Endothelial cell of umbilical vein (primary cell): ENCODE results near the gene MAPK13.

Experiments used
- CTCF ChIP-seq, 2 donors: IDR thresholded peaks; 1 replicate in 1 of 2; 2 replicates in 1 of 2; pipeline ENCODE4 v1.5.1; 2011; ENCODE audit warnings: low read length in 2 of 2, mild to moderate bottlenecking in 2 of 2, moderate library complexity in 2 of 2, control low read depth in 1 of 2, inconsistent platforms in 1 of 2, low read depth in 1 of 2; ENCODE audit not compliant: insufficient read depth in 1 of 2; ENCODE audit errors: extremely low read depth in 1 of 2
- EZH2 ChIP-seq: IDR thresholded peaks from 2 replicates; pipeline ENCODE4 v1.6.1; 2012; ENCODE audit warnings: borderline replicate concordance, low read depth, mild to moderate bottlenecking, moderate library complexity, low read length, inconsistent platforms; ENCODE audit not compliant: severe bottlenecking
- POLR2A ChIP-seq: IDR thresholded peaks from 2 replicates; pipeline ENCODE4 v1.6.1; 2012; ENCODE audit warnings: low read depth, mild to moderate bottlenecking, control low read depth, low read length
- POLR2AphosphoS5 ChIP-seq: IDR thresholded peaks from 2 replicates; pipeline ENCODE4 v1.6.1; 2012; ENCODE audit warnings: low read depth, mild to moderate bottlenecking, control low read depth, low read length, moderate library complexity; ENCODE audit not compliant: insufficient read depth

GRCh38 chr6:36098253-36098919 is 31.9 kb upstream of the MAPK13 start:
- TF ChIP-seq CTCF (IDR thresholded peaks at IDR 0.05; ENCODE audit: extremely low read depth in 1 of 2, insufficient read depth in 1 of 2, low read depth in 1 of 2, low read length in 2 of 2) (no peak), POLR2AphosphoS5 (no peak), EZH2 (no peak), POLR2A (no peak)
